Tibial artery (tissue), 4 donors: ENCODE measurements around the gene ATPAF2.
A peak's percentile ranks its signal among the peaks of the same experiment; 100 is the strongest.

Experiments used
- DNase-seq, 2 donors: peaks; one replicate each; pipeline ENCODE4 v3.0.0-alpha.2; 2019
- H3K27ac ChIP-seq, 2 donors: fragments of 200-600 bp; sonication (generic) in 1 of 2; 1 replicate in 1 of 2; 2 replicates in 1 of 2; pipeline ENCODE4 v1.5.1; 2018 to 2019; ENCODE audit warnings: mild to moderate bottlenecking in 1 of 2
- H3K27me3 ChIP-seq, 2 donors: fragments of 200-600 bp; sonication (generic) in 1 of 2; one replicate each; pipeline versions ENCODE4 v1.5.1 to v1.6.0; 2016 to 2019
- H3K36me3 ChIP-seq, 3 donors: fragments of 200-600 bp; sonication (generic) in 2 of 3; one replicate each; pipeline ENCODE4 v1.5.1; 2016 to 2019; ENCODE audit warnings: mild to moderate bottlenecking in 2 of 3
- H3K4me1 ChIP-seq, 4 donors: fragments of 200-600 bp; sonication (generic) in 2 of 4; 1 replicate in 3 of 4; 2 replicates in 1 of 4; pipeline ENCODE4 v1.5.1; 2016 to 2019
- H3K4me3 ChIP-seq, 2 donors: fragments of 200-600 bp; sonication (generic) in 1 of 2; 1 replicate in 1 of 2; 2 replicates in 1 of 2; pipeline ENCODE4 v1.5.1; 2018 to 2019; ENCODE audit warnings: mild to moderate bottlenecking in 2 of 2
- H3K9me3 ChIP-seq, 3 donors: fragments of 200-600 bp; sonication (generic) in 1 of 3; one replicate each; pipeline ENCODE4 v1.5.1; 2016 to 2019
- intact Hi-C: fragments of 100-400 bp; cut with DNase I; formaldehyde crosslinking; loops from one replicate; pipeline ENCODE4 v1.15.0; 2023; ENCODE audit warnings: low total_unique reads
- TF ChIP-seq, protein P1 (sequence below), 2 experiments: fragments of 200-600 bp in 1 of 2; fragments of 450-650 bp in 1 of 2; IDR thresholded peaks; one replicate each; pipeline ENCODE4 v1.5.1; 2017 to 2019; ENCODE audit warnings: antibody characterized with exemption in 2 of 2, mild to moderate bottlenecking in 1 of 2, moderate library complexity in 1 of 2

Gene ATPAF2

DNA sequence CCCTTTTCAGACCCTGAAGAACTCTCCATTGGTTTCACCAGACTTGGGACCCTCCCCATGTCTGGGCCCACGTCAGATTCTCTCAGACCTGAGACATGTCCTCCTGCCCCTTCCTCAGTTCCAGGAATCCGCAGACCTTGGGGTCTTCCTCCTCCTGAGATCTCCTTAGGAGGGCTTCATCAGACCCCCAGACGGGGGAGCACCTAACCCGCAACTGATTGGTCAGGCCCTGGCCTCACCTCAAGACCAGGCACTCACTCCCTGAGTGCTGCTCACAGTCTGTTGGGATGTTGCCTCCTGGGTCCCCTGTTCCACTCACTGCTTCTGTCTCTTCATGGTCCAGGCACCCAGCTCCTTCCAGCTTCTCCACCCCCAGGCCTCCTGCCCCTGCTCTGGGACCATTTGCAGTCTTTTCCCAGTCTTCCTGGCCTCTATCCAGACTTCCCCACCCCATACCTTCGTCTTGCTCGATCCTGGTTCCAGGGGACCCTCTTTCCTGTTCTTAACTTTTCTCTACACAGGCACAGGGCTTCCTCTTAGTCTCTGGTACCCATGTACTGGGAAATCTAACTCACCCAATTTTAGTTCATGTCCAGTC, 1.4 kb upstream of the ATPAF2 start:
- no peaks in the 10 kb centered on the region for H3K27me3 ChIP-seq
- TF ChIP-seq, protein P1, sequence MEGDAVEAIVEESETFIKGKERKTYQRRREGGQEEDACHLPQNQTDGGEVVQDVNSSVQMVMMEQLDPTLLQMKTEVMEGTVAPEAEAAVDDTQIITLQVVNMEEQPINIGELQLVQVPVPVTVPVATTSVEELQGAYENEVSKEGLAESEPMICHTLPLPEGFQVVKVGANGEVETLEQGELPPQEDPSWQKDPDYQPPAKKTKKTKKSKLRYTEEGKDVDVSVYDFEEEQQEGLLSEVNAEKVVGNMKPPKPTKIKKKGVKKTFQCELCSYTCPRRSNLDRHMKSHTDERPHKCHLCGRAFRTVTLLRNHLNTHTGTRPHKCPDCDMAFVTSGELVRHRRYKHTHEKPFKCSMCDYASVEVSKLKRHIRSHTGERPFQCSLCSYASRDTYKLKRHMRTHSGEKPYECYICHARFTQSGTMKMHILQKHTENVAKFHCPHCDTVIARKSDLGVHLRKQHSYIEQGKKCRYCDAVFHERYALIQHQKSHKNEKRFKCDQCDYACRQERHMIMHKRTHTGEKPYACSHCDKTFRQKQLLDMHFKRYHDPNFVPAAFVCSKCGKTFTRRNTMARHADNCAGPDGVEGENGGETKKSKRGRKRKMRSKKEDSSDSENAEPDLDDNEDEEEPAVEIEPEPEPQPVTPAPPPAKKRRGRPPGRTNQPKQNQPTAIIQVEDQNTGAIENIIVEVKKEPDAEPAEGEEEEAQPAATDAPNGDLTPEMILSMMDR (IDR thresholded peaks at IDR 0.05) = no peak
- H3K4me1 ChIP-seq = peaks cover 0 to 41% (median 31%) of the 10 kb centered on the region in 4 donors
- DNase-seq = no peak
- H3K4me3 ChIP-seq = peak overlapping the region; percentile 85 to 97
- no peaks in the 10 kb centered on the region for H3K9me3 ChIP-seq
- peak overlapping the region; percentile 73 to 92 for H3K27ac ChIP-seq
- intact Hi-C loops = no loop called here
- peaks cover 0 to 4% (median 0%) of the 10 kb centered on the region in 3 donors for H3K36me3 ChIP-seq

DNA sequence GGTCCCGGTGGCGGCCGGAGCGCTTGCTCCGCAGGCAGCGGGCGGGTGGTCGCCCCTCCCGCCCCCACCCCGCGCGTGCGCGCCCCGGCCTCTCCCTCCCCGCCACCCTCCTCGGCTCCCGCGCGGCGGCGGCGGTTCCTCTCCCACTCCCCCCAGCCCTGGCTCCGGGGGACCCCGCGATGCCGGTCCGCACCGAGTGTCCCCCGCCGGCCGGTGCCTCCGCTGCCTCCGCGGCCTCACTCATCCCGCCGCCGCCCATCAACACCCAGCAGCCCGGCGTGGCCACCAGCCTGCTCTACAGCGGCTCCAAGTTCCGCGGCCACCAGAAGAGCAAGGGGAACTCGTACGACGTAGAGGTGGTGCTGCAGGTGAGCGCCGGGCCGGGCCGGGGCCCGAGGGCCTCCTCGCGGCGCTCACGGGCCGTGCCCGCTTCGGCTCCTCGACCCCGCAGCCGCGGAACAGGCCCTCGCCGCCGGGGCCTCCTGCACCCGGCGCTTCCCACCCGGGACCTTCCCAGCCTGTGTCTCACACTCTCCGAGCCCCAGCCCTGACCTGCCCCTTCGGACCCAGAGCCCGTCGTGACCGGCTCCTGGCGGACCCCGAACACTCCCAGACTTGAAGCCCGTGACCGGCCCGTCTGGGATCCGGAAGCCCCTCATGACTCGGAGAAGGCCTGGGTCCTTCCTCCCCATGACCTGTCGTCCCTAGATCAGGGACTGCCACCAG, 730 bp upstream of the ATPAF2 start:
- no peaks in the 10 kb centered on the region for H3K36me3 ChIP-seq
- DNase-seq = peak in 1 of 2 donors; percentile 50
- TF ChIP-seq, protein P1 (IDR thresholded peaks at IDR 0.05) = no peak
- H3K4me3 ChIP-seq = peak overlapping the region; percentile 85 to 97
- no peaks in the 10 kb centered on the region for H3K27me3 ChIP-seq
- no peaks in the 10 kb centered on the region for H3K9me3 ChIP-seq
- H3K27ac ChIP-seq = peak overlapping the region; percentile 73 to 92
- intact Hi-C loops = loop anchor here (5.0 kb wide), 1 partner anchor 357 kb away; the partner anchor contains the start of gene RAI1
- H3K4me1 ChIP-seq = peaks cover 0 to 41% (median 31%) of the 10 kb centered on the region in 4 donors

DNA sequence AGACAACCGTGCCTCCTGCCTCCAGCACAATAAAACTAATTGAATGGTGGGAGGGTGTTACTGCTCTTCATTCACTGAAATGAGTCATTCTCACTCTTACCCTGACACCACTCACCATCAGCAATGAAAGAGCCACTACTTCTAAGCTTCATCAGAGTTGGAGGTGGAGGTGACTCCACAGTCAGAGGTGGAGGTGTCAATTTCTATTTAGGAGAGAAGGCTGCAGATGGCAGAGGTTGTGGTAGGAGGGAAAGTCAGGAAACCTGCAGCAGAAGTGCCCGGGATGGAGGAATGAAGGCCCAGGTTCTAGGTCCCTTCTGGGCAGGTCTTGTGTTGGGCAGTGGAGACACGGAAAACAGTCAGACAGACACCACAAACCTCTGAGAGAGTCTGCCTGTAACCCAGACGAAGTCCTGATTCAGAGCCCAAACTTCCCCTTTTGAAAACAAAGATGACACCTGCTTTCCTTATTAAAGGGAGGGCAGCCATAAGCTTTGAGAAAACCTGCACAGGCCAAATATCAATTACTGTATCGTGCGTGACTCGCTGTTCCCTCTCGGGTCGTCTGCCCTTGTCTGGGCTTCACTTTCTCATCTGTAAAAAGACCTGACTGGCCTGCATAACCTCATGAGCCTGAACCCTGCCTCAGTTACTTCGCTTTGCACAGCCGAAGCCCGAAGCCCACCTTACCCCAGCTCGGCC, 668 bp downstream of the ATPAF2 start:
- H3K4me1 ChIP-seq = peaks cover 0 to 41% (median 31%) of the 10 kb centered on the region in 4 donors
- TF ChIP-seq, protein P1 (IDR thresholded peaks at IDR 0.05) = no peak

DNA sequence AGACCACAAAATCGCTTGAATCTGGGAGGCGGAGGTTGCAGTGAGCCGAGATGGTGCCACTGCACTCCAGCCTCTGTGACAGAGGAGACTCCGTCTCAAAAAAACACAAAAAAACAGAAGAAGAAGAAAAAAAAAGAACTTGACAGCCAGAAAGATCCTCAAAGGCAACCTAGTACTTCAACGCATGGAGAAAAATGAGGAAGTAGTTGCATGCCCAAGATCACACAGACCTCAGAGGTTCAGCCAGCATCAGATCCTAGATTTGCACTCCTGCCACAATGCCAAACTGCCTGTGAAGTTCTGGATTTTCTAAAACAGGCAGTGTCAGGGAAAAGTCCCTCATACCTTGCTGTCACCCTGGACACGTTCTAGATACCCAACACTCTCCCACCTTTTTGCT, 1.5 kb downstream of the ATPAF2 start:
- Histone ChIP-seq H3K27ac (no peak overlapping the region), H3K27me3 (no peaks in the 10 kb centered on the region), H3K4me3 (no peak overlapping the region), H3K36me3 (no peaks in the 10 kb centered on the region), H3K4me1 (peaks cover 0 to 41% (median 31%) of the 10 kb centered on the region in 4 donors), H3K9me3 (no peaks in the 10 kb centered on the region)
- intact Hi-C loops = loop anchor here (5.0 kb wide), 1 partner anchor 355 kb away; the partner anchor contains the start of gene RAI1
- TF ChIP-seq, protein P1 (IDR thresholded peaks at IDR 0.05) = no peak
- DNase-seq = peak in 1 of 2 donors; percentile 15

More for the DNA sequence above, 668 bp downstream of the ATPAF2 start:
- Histone ChIP-seq H3K27me3 (no peaks in the 10 kb centered on the region), H3K36me3 (no peaks in the 10 kb centered on the region), H3K27ac (peak overlapping the region; percentile 73 to 92), H3K4me3 (peak overlapping the region; percentile 85 to 97), H3K9me3 (no peaks in the 10 kb centered on the region)
- intact Hi-C loops = loop anchor here (5.0 kb wide), 1 partner anchor 356 kb away; the partner anchor contains the start of gene RAI1
- no peak for DNase-seq

DNA sequence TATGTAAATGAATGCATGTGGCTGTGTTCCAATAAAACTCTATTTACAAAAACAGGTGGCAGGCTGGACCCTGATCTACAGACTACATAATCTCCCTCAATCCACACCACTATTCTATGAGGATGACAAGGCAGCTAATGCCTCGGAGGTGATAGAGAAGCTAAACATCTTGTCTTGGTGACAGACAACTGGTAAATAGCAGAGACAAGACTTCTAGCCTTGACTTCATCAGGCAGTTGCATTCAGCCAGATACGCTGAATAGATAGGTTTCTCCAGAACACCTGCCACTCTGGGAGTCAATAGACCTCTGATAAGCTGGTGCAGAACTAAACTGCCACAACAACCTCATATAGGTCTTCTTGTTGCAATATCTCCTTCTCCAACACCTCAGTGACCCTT, 3.3 kb downstream of the ATPAF2 start:
- TF ChIP-seq, protein P1 (IDR thresholded peaks at IDR 0.05) = no peak
- Histone ChIP-seq H3K27me3 (no peaks in the 10 kb centered on the region), H3K4me3 (no peak overlapping the region), H3K36me3 (no peaks in the 10 kb centered on the region), H3K27ac (no peak overlapping the region), H3K4me1 (peaks cover 0 to 23% (median 20%) of the 10 kb centered on the region in 4 donors), H3K9me3 (no peaks in the 10 kb centered on the region)
- DNase-seq = no peak
- intact Hi-C loops = loop anchor here (2.0 to 5.0 kb wide), 2 partner anchors 61 to 353 kb away; partner anchors contain the start of gene RAI1
